ENCODE results near the gene PPP1R15A.
A peak's percentile ranks its signal among the peaks of the same experiment; 100 is the strongest.
"Not testable (repeated sequence)": the region's sequence is repeated elsewhere in the genome, so short reads cannot be mapped to it uniquely, and the experiment has no call there.

The PPP1R15A gene

DNA sequence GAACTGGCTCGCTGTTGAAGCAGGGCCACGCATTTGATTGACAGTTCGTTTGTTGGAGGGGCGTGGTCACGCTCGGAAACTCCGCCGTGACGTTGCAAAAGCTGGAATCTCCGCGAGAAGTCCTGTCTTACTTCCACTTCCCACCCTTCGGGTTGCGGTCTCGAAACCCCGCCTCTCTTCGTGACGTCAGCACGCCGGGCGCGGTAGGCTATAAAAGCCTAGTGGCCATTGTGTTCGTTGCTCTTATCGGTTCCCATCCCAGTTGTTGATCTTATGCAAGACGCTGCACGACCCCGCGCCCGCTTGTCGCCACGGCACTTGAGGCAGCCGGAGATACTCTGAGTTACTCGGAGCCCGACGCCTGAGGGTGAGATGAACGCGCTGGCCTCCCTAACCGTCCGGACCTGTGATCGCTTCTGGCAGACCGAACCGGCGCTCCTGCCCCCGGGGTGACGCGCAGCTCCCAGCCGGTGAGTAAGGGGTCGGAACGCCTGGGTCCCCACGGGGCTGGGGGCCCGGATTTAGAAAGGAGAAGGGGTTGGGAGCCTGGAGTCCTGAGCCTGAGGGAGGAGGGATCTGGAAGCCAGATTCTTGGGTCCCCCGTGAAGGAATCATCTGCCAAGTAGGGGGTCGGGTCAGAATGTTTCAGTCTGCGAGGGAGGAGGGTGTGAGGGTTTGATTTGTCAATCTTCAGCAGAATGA, at the start of gene PPP1R15A:
TSS of gene PPP1R15A (plus strand) at position 240 of the 702 bp plus-strand sequence. CDS start 813 bp downstream, outside the sequence.
- DNase-seq, result peak; percentile 98 to 99

GRCh38 chr19:48822514-48822913, 49.7 kb upstream of the PPP1R15A start:
- DNase-seq, result no peak

- no peak for DNase-seq
Measured at GRCh38 chr19:48826606-48827020, 45.6 kb upstream of the PPP1R15A start.

DNA sequence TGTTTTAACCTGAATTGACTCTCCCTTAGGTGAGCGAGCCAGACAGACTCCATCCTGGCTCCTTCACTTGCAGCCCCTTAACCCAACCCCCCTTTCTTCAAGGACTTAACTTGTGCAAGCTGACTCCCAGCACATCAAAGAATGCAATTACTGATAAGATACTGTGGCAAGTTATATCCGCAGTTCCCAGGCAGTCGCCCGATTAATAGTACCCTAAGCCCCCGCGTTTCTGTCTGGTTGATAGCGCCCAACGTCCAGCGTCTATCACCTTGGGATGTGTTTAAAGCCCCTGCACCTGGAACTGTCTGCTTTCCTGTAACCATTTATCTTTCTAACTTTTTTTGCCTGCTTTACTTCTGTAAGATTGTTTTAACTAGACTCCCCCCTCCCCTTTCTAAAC, 42.1 kb upstream of the PPP1R15A start:
- no peak for DNase-seq

GRCh38 chr19:48830965-48831364, 41.3 kb upstream of the PPP1R15A start:
- no peak for DNase-seq

DNA sequence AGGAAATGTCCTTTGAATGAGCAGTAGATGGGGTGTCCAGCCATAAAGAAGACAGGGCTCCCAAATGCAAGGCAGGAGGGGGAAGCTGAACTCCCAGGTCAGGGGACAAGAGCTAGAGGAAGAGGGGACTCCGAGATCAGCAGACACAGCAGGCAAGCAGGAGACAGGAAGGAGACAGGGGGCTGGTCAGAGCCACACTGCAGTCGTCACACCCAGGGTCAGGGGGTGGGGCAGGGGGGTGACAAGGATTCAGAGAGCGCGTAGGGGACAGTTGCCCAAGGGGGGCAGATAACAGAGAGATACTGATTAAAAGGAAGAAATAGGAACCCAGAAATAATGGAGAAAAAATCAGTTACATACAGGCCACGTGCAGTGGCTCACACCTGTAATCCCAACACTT, 39.2 kb upstream of the PPP1R15A start:
- DNase-seq, result no peak

DNA sequence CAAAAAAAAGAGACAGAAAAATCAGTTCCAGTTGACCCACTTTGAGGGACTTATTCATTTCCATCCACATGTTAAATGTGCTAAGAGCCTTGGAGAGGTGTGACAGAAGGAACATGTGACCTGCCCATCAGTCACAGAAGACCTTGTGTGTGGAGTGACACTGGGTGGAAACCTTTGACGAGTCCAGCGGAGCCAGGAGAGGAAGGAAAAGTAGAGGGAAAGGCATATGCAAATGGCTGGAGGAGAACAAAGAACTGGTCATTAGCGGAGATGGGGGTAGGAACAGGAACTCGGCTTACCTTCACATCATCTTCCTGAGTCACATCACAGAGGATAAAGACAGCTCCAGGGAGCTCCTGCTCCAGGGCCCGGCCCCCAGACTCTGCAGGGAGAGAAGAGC, 38.2 kb upstream of the PPP1R15A start:
- no peak for DNase-seq

GRCh38 chr19:48835734-48836088, 36.5 kb upstream of the PPP1R15A start:
- DNase-seq, result peak; percentile 97

DNA sequence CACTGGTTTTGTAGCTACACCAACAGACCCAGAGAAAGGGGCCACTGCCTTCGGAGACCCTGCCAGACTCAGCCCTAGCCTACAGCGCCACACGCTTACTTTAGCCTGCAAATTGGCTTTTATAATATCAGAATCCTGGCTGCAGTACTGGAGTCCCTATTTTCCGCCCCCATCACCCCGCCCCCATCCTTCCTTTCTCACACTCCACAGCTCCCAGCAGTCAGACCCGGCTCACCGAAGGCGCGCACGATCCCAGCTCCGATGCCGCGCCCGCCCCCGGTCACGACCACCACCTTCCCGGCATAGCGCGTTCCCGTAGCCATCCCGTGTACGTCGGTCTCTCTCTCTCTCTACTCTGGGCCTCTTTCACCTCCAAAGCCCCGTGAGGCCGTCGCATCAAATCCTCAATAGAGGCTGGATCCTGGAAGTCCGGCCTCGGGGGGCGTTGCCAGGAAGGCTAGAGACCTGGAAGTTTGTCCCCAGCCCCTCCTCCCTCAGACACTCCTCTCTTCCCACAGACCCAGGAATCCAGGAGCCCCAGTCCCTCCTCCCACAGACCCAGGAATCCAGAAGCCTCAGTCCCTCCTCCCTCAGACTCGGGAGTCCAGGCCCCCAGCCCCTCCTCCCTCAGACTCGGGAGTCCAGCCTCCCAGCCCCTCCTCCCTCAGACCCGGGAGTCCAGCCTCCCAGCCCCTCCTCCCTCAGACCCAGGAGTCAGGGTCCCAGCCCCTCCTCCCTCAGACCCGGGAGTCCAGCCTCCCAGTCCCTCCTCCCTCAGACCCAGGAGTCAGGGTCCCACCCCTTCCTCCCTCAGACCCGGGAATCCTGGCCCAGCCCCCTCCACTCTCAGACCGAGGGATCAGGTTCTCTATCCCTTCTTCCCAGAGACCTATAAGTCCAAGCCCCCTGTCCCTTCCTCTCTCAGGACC, 35.9 kb upstream of the PPP1R15A start, which contains the start of gene HSD17B14:
TSS of gene HSD17B14 (minus strand) at position 403 of the 929 bp plus-strand sequence. CDS start at position 323, 80 bp downstream.
- DNase-seq, result peak in 1 of 2 donors; percentile 14

DNA sequence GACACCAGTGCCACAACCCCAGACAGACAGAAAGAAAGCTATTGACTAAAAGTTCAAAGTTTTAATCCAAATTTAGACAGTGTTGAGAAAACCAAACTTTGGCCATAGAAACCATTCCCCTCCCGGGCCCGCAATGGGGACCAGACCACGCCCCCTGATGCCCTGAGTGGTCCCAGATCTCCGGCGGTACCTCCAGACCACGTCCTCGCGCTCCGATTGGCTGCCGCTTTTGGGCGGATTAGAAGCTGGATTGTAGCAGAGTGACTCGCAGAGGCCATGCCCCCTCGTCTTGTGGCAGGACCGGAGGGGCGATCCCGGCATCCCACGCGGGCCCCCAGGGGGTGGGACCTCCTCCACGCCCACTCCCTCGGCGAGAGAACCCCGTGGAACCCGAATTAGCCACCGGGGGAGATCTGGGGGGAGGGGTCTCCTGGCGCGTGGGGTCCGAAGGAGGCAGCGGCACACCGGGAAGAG, 35.1 kb upstream of the PPP1R15A start:
- DNase-seq, result peak; percentile 79 to 82

DNA sequence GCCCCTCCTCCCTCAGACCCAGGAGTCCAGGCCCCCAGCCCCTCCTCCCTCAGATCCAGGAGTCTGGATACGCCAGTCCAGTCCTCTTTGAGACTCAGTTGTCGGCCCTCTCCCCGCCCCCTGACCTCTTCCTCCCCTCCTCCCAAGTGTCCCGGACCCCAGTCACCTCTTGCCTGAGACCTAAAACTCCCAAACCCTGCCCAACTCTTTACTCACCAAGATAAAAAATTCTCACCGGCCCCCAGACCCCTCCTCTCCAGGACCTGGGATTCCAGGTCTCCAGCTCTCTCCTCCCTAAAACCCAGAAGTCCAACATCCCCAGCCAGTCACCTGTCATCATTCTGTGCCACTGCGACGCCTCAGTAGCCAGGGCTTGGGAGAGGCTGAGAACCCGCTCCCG, 34.5 kb upstream of the PPP1R15A start:
- no peak for DNase-seq

DNA sequence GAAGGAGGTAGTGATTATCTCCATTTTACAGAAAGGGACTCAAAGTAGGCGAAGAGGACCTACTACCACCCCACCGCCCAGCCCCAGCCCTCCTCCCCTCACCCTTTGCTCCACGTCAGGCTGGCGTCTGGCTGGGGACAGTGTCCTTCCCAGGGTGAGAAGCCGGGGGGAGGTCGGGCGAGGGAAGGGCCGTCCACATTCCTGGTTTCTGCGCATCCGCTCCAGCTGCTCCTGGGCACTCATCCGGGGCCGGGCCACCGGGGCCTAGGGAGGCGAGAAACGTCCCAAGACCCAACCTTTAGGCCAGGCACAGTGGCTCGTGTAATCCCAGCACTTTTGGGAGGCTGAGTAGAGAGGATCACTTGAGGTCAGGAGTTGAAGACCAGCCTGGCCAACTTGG, 31.2 kb upstream of the PPP1R15A start:
- no peak for DNase-seq

GRCh38 chr19:48841571-48841970, 30.6 kb upstream of the PPP1R15A start:
- no peak for DNase-seq

DNA sequence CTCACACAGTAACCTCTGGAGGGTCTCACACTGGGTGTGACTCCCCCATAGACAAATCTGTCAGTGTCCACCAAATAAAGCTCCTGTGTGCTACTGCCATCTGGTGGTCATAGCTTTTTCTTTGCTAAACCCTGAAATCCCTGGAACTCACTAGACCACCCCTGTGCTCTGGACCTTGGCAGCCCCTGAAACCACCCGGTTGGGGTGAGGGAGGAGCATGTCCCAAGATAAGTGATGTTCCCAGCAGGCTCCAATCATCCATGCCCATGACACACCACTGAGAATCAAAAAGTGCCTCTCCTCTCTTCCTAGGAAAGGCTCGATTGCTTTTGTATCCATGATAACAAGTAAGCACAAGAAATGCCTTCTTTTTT, 29.4 kb upstream of the PPP1R15A start:
- peak; percentile 28 to 61 for DNase-seq

DNA sequence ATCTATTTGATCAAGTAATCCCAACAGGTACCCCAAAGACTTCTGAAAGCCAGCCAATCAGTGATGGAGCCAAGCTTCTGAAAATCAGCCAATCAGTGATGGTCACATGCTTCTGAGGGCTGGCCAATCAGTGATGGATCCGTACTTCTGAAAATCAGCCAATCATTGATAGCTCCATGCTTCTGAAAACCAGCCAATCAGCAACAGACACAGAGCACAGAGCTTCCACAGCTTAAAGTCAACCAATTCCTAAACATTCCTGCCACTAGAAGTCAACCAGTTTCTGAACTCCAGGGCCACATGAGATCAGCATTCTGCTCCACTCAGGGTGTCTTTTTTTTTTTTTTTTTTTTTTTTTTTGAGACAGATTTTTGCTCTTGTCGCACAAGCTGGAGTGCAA, 27.7 kb upstream of the PPP1R15A start:
- DNase-seq, result no peak

GRCh38 chr19:48845384-48845783, 26.8 kb upstream of the PPP1R15A start:
- DNase-seq, result no peak

- not testable (repeated sequence) for DNase-seq
Measured at GRCh38 chr19:48846659-48847058, 25.6 kb upstream of the PPP1R15A start.

- DNase-seq, result no peak
Measured at GRCh38 chr19:48852292-48852691, 19.9 kb upstream of the PPP1R15A start.

- no peak for DNase-seq
Measured at GRCh38 chr19:48853483-48853882, 18.7 kb upstream of the PPP1R15A start.

DNA sequence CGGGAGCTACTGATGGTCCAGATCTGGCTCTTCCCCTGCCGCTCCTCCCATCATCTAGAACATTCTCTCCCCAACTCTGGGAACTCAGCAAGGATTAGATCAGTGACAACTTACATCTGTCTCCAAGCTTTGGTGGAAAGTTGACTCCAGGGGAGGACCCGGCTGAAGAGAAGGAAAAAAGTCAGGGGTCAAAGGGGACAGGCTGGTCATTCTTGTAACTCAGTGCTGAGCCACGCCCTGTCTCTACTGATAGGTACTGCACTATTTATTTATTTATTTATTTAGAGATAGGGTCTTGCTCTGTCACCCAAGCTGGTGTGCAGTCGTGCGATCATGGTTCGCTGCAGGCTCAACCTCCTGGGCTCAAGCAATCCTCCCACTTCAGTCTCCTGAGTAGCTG, 18.1 kb upstream of the PPP1R15A start:
- no peak for DNase-seq

GRCh38 chr19:48856921-48857320, 15.3 kb upstream of the PPP1R15A start:
- no peak for DNase-seq

- DNase-seq, result peak; percentile 77 to 88
Measured at GRCh38 chr19:48858984-48859710, 13.1 kb upstream of the PPP1R15A start.
